Uterus (tissue), 2 donors: ENCODE measurements around the gene COG2.

ENCODE experiments used
- CTCF ChIP-seq, 4 experiments: fragments of 200-600 bp in 2 of 4; fragments of 450-650 bp in 2 of 4; sonication (generic) in 2 of 4; IDR thresholded peaks; one replicate each; pipeline ENCODE4 v1.5.1; 2016 to 2019; ENCODE audit warnings: antibody characterized with exemption in 4 of 4, mild to moderate bottlenecking in 2 of 4, moderate library complexity in 1 of 4
- POLR2A ChIP-seq, 2 donors: fragments of 450-650 bp; IDR thresholded peaks; one replicate each; pipeline ENCODE4 v1.6.1; 2016; ENCODE audit warnings: antibody characterized with exemption in 2 of 2, mild to moderate bottlenecking in 1 of 2, moderate library complexity in 1 of 2

- TF ChIP-seq CTCF (IDR thresholded peaks at IDR 0.05) (no peak), POLR2A (IDR thresholded peaks at IDR 0.05) (no peak)
Observed at GRCh38 chr1:230643908-230644307, 1.6 kb downstream of the COG2 start.
